Liver (tissue), 4 donors: ENCODE results near the gene ITGA5. TPM values are rescaled to one million over a fixed set of nuclear protein-coding genes. Genes with fewer than 3 reads are reported as not detected.

Experiments
- polyA plus RNA-seq, 2 donors: library from polyadenylated mRNA; stranded (reverse) in 1 of 2; unstranded in 1 of 2; fragments of 200-250 nt in 1 of 2; fragments of >200 nt in 1 of 2; fragmentation: Nextera tagmentation in 1 of 2; extraction: Ambion mirVana in 1 of 2; gene quantifications; one replicate each; pipeline versions ENCODE4 v1.2.1 to v1.2.3, GENCODE V29; 2013 to 2015
- total RNA-seq, 2 donors: library from RNA; depleted of rRNA; stranded (reverse); fragments of >200 nt; gene quantifications; one replicate each; pipeline ENCODE4 v1.2.3, GENCODE V29; 2014
- donor health status: healthy.
- donor health status: healthy.
- donor health status: healthy.

ITGA5 gene
- total and polyA plus RNA-seq, 4 donors: 26.6 to 60.7 (median 39.6) TPM

Other genes with a start within 250 kb of the ITGA5 start
- gene SMUG1, start 230.3 kb downstream of the ITGA5 start, total RNA-seq: 10 to 100 TPM; 17.6 to 22.9 TPM
- gene SMUG1, start 230.3 kb downstream of the ITGA5 start, polyA plus RNA-seq: 10 to 100 TPM; 28.0 to 42.9 TPM
- gene CBX5, start 139.1 kb downstream of the ITGA5 start, total RNA-seq: 10 to 100 TPM; 15.1 to 62.3 TPM
- gene CBX5, start 139.1 kb downstream of the ITGA5 start, polyA plus RNA-seq: 1 to 10 TPM; 4.4 to 10.0 TPM
- 100 to 1,000 TPM; 169 to 274 TPM for gene HNRNPA1, start 138.5 kb downstream of the ITGA5 start, total RNA-seq
- gene HNRNPA1, start 138.5 kb downstream of the ITGA5 start, polyA plus RNA-seq: 100 to 1,000 TPM in 1 of 2 donors, 10 to 100 TPM in 1; 81.0 to 241 TPM
- 100 to 1,000 TPM in 1 of 2 donors, 1 to 10 TPM in 1; 1.7 to 155 TPM for gene NFE2, start 118.3 kb downstream of the ITGA5 start, total RNA-seq
- under 1 TPM; 0.44 to 0.71 TPM for gene NFE2, start 118.3 kb downstream of the ITGA5 start, polyA plus RNA-seq
- gene COPZ1, start 94.1 kb downstream of the ITGA5 start, total RNA-seq: 10 to 100 TPM; 54.6 to 87.7 TPM
- gene COPZ1, start 94.1 kb downstream of the ITGA5 start, polyA plus RNA-seq: 10 to 100 TPM; 71.9 to 92.6 TPM
- gene GPR84, start 54.8 kb downstream of the ITGA5 start, total RNA-seq: under 1 TPM; 0.33 to 0.37 TPM
- gene GPR84, start 54.8 kb downstream of the ITGA5 start, polyA plus RNA-seq: under 1 TPM in 1 of 2 donors, not detected in 1; 0.09 TPM
- 1 to 10 TPM; 2.8 to 4.0 TPM for gene ZNF385A, start 34.5 kb downstream of the ITGA5 start, total RNA-seq
- 1 to 10 TPM; 2.5 to 2.8 TPM for gene ZNF385A, start 34.5 kb downstream of the ITGA5 start, polyA plus RNA-seq
- under 1 TPM; 0.33 to 0.89 TPM for gene GTSF1, start 54.3 kb upstream of the ITGA5 start, total RNA-seq
- gene GTSF1, start 54.3 kb upstream of the ITGA5 start, polyA plus RNA-seq: under 1 TPM in 1 of 2 donors, not detected in 1; 0.57 TPM
- gene NCKAP1L, start 78.5 kb upstream of the ITGA5 start, total RNA-seq: 10 to 100 TPM; 12.4 to 32.0 TPM
- gene NCKAP1L, start 78.5 kb upstream of the ITGA5 start, polyA plus RNA-seq: 1 to 10 TPM; 1.3 to 4.6 TPM
- 1 to 10 TPM; 2.9 to 3.7 TPM for gene PDE1B, start 130.3 kb upstream of the ITGA5 start, total RNA-seq
- 1 to 10 TPM in 1 of 2 donors, under 1 TPM in 1; 0.90 to 1.6 TPM for gene PDE1B, start 130.3 kb upstream of the ITGA5 start, polyA plus RNA-seq
- gene PPP1R1A, start 169.4 kb upstream of the ITGA5 start, total RNA-seq: 10 to 100 TPM in 1 of 2 donors, 1 to 10 TPM in 1; 8.1 to 12.4 TPM
- gene PPP1R1A, start 169.4 kb upstream of the ITGA5 start, polyA plus RNA-seq: 100 to 1,000 TPM in 1 of 2 donors, 10 to 100 TPM in 1; 75.2 to 182 TPM
- not detected for gene LACRT, start 215.6 kb upstream of the ITGA5 start, total RNA-seq
- gene LACRT, start 215.6 kb upstream of the ITGA5 start, polyA plus RNA-seq: not detected
- gene DCD, start 229.1 kb upstream of the ITGA5 start, total RNA-seq: not detected
- gene DCD, start 229.1 kb upstream of the ITGA5 start, polyA plus RNA-seq: not detected